ENCODE results near the gene CRYGB.
"Not testable (repeated sequence)": the region's sequence is repeated elsewhere in the genome, so short reads cannot be mapped to it uniquely, and the experiment has no call there.

DNA sequence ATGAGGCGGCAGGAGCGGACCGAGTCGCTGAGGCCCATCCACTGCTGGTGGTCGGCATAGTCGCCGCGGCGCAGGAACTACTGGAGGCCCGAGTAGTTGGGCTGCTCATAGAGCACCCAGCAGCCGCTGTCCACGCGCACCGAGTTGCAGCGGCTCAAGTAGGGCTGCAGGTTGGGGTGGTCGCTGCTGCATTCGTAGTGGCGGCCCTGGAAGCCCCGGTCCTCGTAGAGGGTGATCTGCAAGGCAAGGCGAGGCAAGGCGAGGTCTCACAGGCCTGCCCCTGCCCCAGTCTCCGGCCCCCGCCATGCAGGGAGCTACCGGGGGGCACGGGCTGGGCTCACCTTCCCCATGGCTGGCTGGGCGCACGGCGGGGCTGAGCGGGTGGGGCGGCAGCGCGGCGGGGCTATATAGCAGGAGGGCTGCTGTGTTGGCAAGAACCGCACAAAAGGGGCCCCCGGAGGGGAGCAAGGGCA, 33.6 kb downstream of the CRYGB start:
- TF ChIP-seq TCF7L2 (IDR thresholded peaks at IDR 0.05; ENCODE audit: borderline replicate concordance, extremely low read depth, insufficient read depth, insufficient read length); EZH2 (IDR thresholded peaks at IDR 0.05); POLR2A (IDR thresholded peaks at IDR 0.05; ENCODE audit: borderline replicate concordance, extremely low read depth, insufficient read depth, insufficient read length); POLR2AphosphoS5 (IDR thresholded peaks at IDR 0.05; ENCODE audit: low read depth, low read length): not testable (repeated sequence)
